GM12864 (cell line): Measurements from ENCODE around the gene ROPN1L.

Source experiments
- DNase-seq: peaks from one replicate; pipeline ENCODE4 v3.0.0-alpha.2; 2011; ENCODE audit warnings: low read depth
- H3K4me3 ChIP-seq: 2 replicates; pipeline ENCODE4 v1.5.1; 2011; ENCODE audit warnings: mild to moderate bottlenecking, low read depth, low read length, control low read depth
- TF ChIP-seq, protein P1 (sequence below): IDR thresholded peaks from 2 replicates; pipeline ENCODE4 v1.5.1; 2011; ENCODE audit warnings: low read depth, mild to moderate bottlenecking, moderate library complexity, low read length, control low read depth, inconsistent platforms; ENCODE audit errors: missing control alignments

ROPN1L gene

GRCh38 chr5:10401498-10401897 is 40.2 kb upstream of the ROPN1L start:
- no peak overlapping the region for H3K4me3 ChIP-seq
- TF ChIP-seq, protein P1, sequence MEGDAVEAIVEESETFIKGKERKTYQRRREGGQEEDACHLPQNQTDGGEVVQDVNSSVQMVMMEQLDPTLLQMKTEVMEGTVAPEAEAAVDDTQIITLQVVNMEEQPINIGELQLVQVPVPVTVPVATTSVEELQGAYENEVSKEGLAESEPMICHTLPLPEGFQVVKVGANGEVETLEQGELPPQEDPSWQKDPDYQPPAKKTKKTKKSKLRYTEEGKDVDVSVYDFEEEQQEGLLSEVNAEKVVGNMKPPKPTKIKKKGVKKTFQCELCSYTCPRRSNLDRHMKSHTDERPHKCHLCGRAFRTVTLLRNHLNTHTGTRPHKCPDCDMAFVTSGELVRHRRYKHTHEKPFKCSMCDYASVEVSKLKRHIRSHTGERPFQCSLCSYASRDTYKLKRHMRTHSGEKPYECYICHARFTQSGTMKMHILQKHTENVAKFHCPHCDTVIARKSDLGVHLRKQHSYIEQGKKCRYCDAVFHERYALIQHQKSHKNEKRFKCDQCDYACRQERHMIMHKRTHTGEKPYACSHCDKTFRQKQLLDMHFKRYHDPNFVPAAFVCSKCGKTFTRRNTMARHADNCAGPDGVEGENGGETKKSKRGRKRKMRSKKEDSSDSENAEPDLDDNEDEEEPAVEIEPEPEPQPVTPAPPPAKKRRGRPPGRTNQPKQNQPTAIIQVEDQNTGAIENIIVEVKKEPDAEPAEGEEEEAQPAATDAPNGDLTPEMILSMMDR = no peak
- DNase-seq = no peak

DNA sequence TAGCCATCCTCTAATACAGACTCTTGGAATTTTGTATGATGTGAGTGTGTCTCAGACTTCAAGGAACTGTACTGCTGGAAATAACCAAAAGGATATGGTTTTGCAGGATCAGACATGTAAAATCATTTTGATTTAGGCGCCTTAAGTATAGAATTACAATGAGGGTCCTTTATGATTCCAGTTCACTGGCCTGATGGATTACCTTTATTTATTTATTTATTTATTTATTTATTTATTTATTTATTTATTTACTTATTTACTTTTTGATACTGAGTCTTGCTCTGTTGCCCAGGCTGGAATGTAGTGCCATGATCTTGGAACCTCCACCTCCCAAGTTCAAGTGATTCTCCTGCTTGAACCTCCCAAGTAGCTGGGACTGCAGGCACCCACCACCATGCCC is 37.9 kb upstream of the ROPN1L start:
- H3K4me3 ChIP-seq = no peak overlapping the region
- TF ChIP-seq, protein P1 = no peak
- DNase-seq = no peak

GRCh38 chr5:10406651-10407050 is 35.0 kb upstream of the ROPN1L start:
- H3K4me3 ChIP-seq = no peak overlapping the region
- no peak for DNase-seq
- TF ChIP-seq, protein P1 = no peak

GRCh38 chr5:10409504-10409903 is 32.2 kb upstream of the ROPN1L start:
- no peak for DNase-seq
- TF ChIP-seq, protein P1 = no peak
- H3K4me3 ChIP-seq = no peak overlapping the region

- TF ChIP-seq, protein P1 = no peak
- no peak overlapping the region for H3K4me3 ChIP-seq
- no peak for DNase-seq
These were observed 31.0 kb upstream of the ROPN1L start for GRCh38 chr5:10410662-10411061.

- TF ChIP-seq, protein P1 = no peak
- DNase-seq = no peak
- no peak overlapping the region for H3K4me3 ChIP-seq
These were observed 30.3 kb upstream of the ROPN1L start for GRCh38 chr5:10411336-10411735.

GRCh38 chr5:10416868-10417267 is 24.8 kb upstream of the ROPN1L start:
- H3K4me3 ChIP-seq = no peak overlapping the region
- DNase-seq = no peak
- TF ChIP-seq, protein P1 = no peak
